HG02623 (cell line): Measurements from ENCODE around the gene CLEC7A.

Experiments used
- ATAC-seq: cut with Tn5 transposase; IDR thresholded peaks from one replicate; pipeline ENCODE4 v1.9.1; 2021; ENCODE audit warnings: moderate library complexity; ENCODE audit not compliant: unreplicated experiment

CLEC7A gene

GRCh38 chr12:10142976-10143589, 13.1 kb upstream of the CLEC7A start:
- no peak for ATAC-seq

GRCh38 chr12:10140001-10140400, 10.0 kb upstream of the CLEC7A start:
- no peak for ATAC-seq

- no peak for ATAC-seq
Measured at GRCh38 chr12:10136637-10137205, 6.7 kb upstream of the CLEC7A start.

GRCh38 chr12:10135126-10135525, 5.1 kb upstream of the CLEC7A start:
- no peak for ATAC-seq

- no peak for ATAC-seq
Measured at GRCh38 chr12:10132850-10133370, 2.9 kb upstream of the CLEC7A start.

GRCh38 chr12:10131111-10131690, 1.2 kb upstream of the CLEC7A start:
- ATAC-seq = no peak

- no peak for ATAC-seq
Measured at GRCh38 chr12:10128687-10129086, 1.3 kb downstream of the CLEC7A start.

- no peak for ATAC-seq
Measured at GRCh38 chr12:10126413-10126812, 3.6 kb downstream of the CLEC7A start.

- no peak for ATAC-seq
Measured at GRCh38 chr12:10122689-10123088, 7.3 kb downstream of the CLEC7A start.

GRCh38 chr12:10121278-10121677, 8.7 kb downstream of the CLEC7A start:
- no peak for ATAC-seq

GRCh38 chr12:10119066-10119465, 10.9 kb downstream of the CLEC7A start:
- no peak for ATAC-seq

- ATAC-seq = no peak
Measured at GRCh38 chr12:10115890-10116289, 14.1 kb downstream of the CLEC7A start.

- no peak for ATAC-seq
Measured at GRCh38 chr12:10115311-10115710, 14.7 kb downstream of the CLEC7A start.

GRCh38 chr12:10113920-10114319, 16.1 kb downstream of the CLEC7A start:
- ATAC-seq = no peak

GRCh38 chr12:10113075-10113474, 16.9 kb downstream of the CLEC7A start:
- ATAC-seq = no peak

- ATAC-seq = no peak
Measured at GRCh38 chr12:10111451-10111850, 18.5 kb downstream of the CLEC7A start.

GRCh38 chr12:10110256-10110844, 19.6 kb downstream of the CLEC7A start:
- no peak for ATAC-seq

- no peak for ATAC-seq
Measured at GRCh38 chr12:10102322-10102721, 27.7 kb downstream of the CLEC7A start.

- no peak for ATAC-seq
Measured at GRCh38 chr12:10101648-10102220, 28.3 kb downstream of the CLEC7A start.

GRCh38 chr12:10101042-10101579, 28.9 kb downstream of the CLEC7A start:
- ATAC-seq = no peak

GRCh38 chr12:10098791-10099190, 31.2 kb downstream of the CLEC7A start, which contains the start of gene CLEC1A:
TSS of gene CLEC1A (minus strand) at chr12:10098985. CDS start at chr12:10098922, 63 bp downstream.
- no peak for ATAC-seq
